ENCODE results near the gene DMWD. TPM values are rescaled to one million over a fixed set of nuclear protein-coding genes. Genes with fewer than 3 reads are reported as not detected.
A peak's percentile ranks its signal among the peaks of the same experiment; 100 is the strongest.

The DMWD gene
- total and polyA plus RNA-seq, 2 of the 13 experiments (the other 11 are each of a cell fraction or from before 2014, with no cell fraction given) = 10.3 to 14.9 TPM

- TF ChIP-seq YEATS2 (CRISPR knock-in tag; IDR thresholded peaks at IDR 0.05; ENCODE audit: borderline replicate concordance) (no peak), MXI1 (IDR thresholded peaks at IDR 0.05; ENCODE audit: borderline replicate concordance, low read depth, low read length) (peak; percentile 98), JUNB (CRISPR knock-in tag; IDR thresholded peaks at IDR 0.05; ENCODE audit: borderline replicate concordance) (no peak), FOXO1 (CRISPR knock-in tag; IDR thresholded peaks at IDR 0.05) (no peak), ADNP (CRISPR knock-in tag; IDR thresholded peaks at IDR 0.05) (no peak), TEAD2 (CRISPR knock-in tag; IDR thresholded peaks at IDR 0.05) (no peak), PBX2 (CRISPR knock-in tag; IDR thresholded peaks at IDR 0.05) (peak; percentile 87), ZNF34 (CRISPR knock-in tag; IDR thresholded peaks at IDR 0.05; ENCODE audit: borderline replicate concordance) (peak; percentile 77; the same call in 1 of the 2 replicates), TEAD3 (CRISPR knock-in tag; optimal IDR thresholded peaks at IDR 0.05; ENCODE audit: borderline replicate concordance) (peak; percentile 31), FOSL1 (CRISPR knock-in tag; IDR thresholded peaks at IDR 0.05; ENCODE audit: borderline replicate concordance) (no peak), ZNF562 (CRISPR knock-in tag; IDR thresholded peaks at IDR 0.05; ENCODE audit: borderline replicate concordance) (no peak), NFRKB (IDR thresholded peaks at IDR 0.05) (no peak), HDAC1 (CRISPR knock-in tag; IDR thresholded peaks at IDR 0.05) (no peak), RBM22 (optimal IDR thresholded peaks at IDR 0.05; ENCODE audit: low read length) (peak; percentile 100), MTF1 (CRISPR knock-in tag; IDR thresholded peaks at IDR 0.05) (no peak), PAWR (CRISPR knock-in tag; IDR thresholded peaks at IDR 0.05; ENCODE audit: borderline replicate concordance) (no peak), ELK4 (CRISPR knock-in tag; IDR thresholded peaks at IDR 0.05; ENCODE audit: borderline replicate concordance) (no peak), RXRB (CRISPR knock-in tag; IDR thresholded peaks at IDR 0.05; ENCODE audit: borderline replicate concordance) (no peak), FOXP1 (IDR thresholded peaks at IDR 0.05) (no peak), FOXP1 (CRISPR knock-in tag; IDR thresholded peaks at IDR 0.05) (no peak), SP4 (CRISPR knock-in tag; IDR thresholded peaks at IDR 0.05) (peak; percentile 93), LCORL (IDR thresholded peaks at IDR 0.05) (no peak), LCORL (CRISPR knock-in tag; IDR thresholded peaks at IDR 0.05) (no peak), CSRNP2 (CRISPR knock-in tag; conservative IDR thresholded peaks at IDR 0.05; ENCODE audit: low read depth) (no peak), KLF12 (CRISPR knock-in tag; IDR thresholded peaks at IDR 0.05; ENCODE audit: borderline replicate concordance) (peak; percentile 79; the same call in 1 of the 2 replicates), ZNF629 (CRISPR knock-in tag; conservative IDR thresholded peaks at IDR 0.05) (no peak), ZNF589 (CRISPR knock-in tag; conservative IDR thresholded peaks at IDR 0.05) (no peak)
Measured at GRCh38 chr19:45792470-45793177, at the start of gene DMWD (continued).
